Measurements from ENCODE around the gene PPP1R12C. TPM values are rescaled to one million over a fixed set of nuclear protein-coding genes. Genes with fewer than 3 reads are reported as not detected.

The PPP1R12C gene
- polyA plus RNA-seq, 1 experiment, result 50.8 TPM

- Histone ChIP-seq H3K36me3 (ENCODE audit: control insufficient read depth, insufficient read depth, low read length) (peaks cover 5% of the 10 kb centered on the region), H3K27me3 (ENCODE audit: control insufficient read depth, insufficient read depth, low read length) (no peaks in the 10 kb centered on the region), H3K4me3 (ENCODE audit: low read depth, low read length) (no peak overlapping the region)
- TF ChIP-seq CTCF (IDR thresholded peaks at IDR 0.05; ENCODE audit: insufficient read depth, low read depth, low read length), result no peak
- CTCF ChIA-PET, result no interaction called here
- POLR2A ChIA-PET, result no interaction called here
- DNase-seq (ENCODE audit: low read depth), result no peak
These were observed 63.7 kb downstream of the PPP1R12C start for GRCh38 chr19:55053735-55054134.

- CTCF ChIA-PET, result no interaction called here
These were observed 66.5 kb downstream of the PPP1R12C start for GRCh38 chr19:55050749-55051532.

GRCh38 chr19:55048446-55048845, 69.0 kb downstream of the PPP1R12C start:
- ChIA-PET CTCF (no interaction called here), POLR2A (no interaction called here)
- no peak for TF ChIP-seq CTCF (IDR thresholded peaks at IDR 0.05; ENCODE audit: insufficient read depth, low read depth, low read length)
- no peak for DNase-seq (ENCODE audit: low read depth)
- H3K27me3 ChIP-seq (ENCODE audit: control insufficient read depth, insufficient read depth, low read length), result no peaks in the 10 kb centered on the region
- no peak overlapping the region for H3K4me3 ChIP-seq (ENCODE audit: low read depth, low read length)
- peaks cover 10% of the 10 kb centered on the region for H3K36me3 ChIP-seq (ENCODE audit: control insufficient read depth, insufficient read depth, low read length)

More at GRCh38 chr19:55050749-55051532, 66.5 kb downstream of the PPP1R12C start:
- Histone ChIP-seq H3K36me3 (ENCODE audit: control insufficient read depth, insufficient read depth, low read length) (peaks cover 4% of the 10 kb centered on the region), H3K27me3 (ENCODE audit: control insufficient read depth, insufficient read depth, low read length) (no peaks in the 10 kb centered on the region), H3K4me3 (ENCODE audit: low read depth, low read length) (no peak overlapping the region)
- TF ChIP-seq CTCF (IDR thresholded peaks at IDR 0.05; ENCODE audit: insufficient read depth, low read depth, low read length), result no peak
- POLR2A ChIA-PET, result no interaction called here
- no peak for DNase-seq (ENCODE audit: low read depth)

- ChIA-PET POLR2A (no interaction called here), CTCF (no interaction called here)
- H3K27me3 ChIP-seq (ENCODE audit: control insufficient read depth, insufficient read depth, low read length), result no peaks in the 10 kb centered on the region
- DNase-seq (ENCODE audit: low read depth), result no peak
- no peak overlapping the region for H3K4me3 ChIP-seq (ENCODE audit: low read depth, low read length)
- peaks cover 10% of the 10 kb centered on the region for H3K36me3 ChIP-seq (ENCODE audit: control insufficient read depth, insufficient read depth, low read length)
- TF ChIP-seq CTCF (IDR thresholded peaks at IDR 0.05; ENCODE audit: insufficient read depth, low read depth, low read length), result no peak
These were observed 69.5 kb downstream of the PPP1R12C start for GRCh38 chr19:55047951-55048350.

GRCh38 chr19:55046975-55047622, 70.3 kb downstream of the PPP1R12C start:
- ChIA-PET CTCF (interaction anchor here (0.6 kb wide), 1 partner anchor 157 kb away, joined by 3 read pairs; no protein-coding TSS in a partner anchor), POLR2A (no interaction called here)

More at GRCh38 chr19:55046975-55047622, 70.3 kb downstream of the PPP1R12C start:
- H3K4me3 ChIP-seq (ENCODE audit: low read depth, low read length), result no peak overlapping the region
- DNase-seq (ENCODE audit: low read depth), result no peak
- peaks cover 10% of the 10 kb centered on the region for H3K36me3 ChIP-seq (ENCODE audit: control insufficient read depth, insufficient read depth, low read length)
- TF ChIP-seq CTCF (IDR thresholded peaks at IDR 0.05; ENCODE audit: insufficient read depth, low read depth, low read length), result no peak
- H3K27me3 ChIP-seq (ENCODE audit: control insufficient read depth, insufficient read depth, low read length), result no peaks in the 10 kb centered on the region
